HG03520 (cell line): ENCODE data around the gene PML.

Experiments used
- ATAC-seq: cut with Tn5 transposase; IDR thresholded peaks from one replicate; pipeline ENCODE4 v1.9.1; 2021; ENCODE audit warnings: mild to moderate bottlenecking, moderate library complexity; ENCODE audit not compliant: unreplicated experiment

PML gene, protein sequence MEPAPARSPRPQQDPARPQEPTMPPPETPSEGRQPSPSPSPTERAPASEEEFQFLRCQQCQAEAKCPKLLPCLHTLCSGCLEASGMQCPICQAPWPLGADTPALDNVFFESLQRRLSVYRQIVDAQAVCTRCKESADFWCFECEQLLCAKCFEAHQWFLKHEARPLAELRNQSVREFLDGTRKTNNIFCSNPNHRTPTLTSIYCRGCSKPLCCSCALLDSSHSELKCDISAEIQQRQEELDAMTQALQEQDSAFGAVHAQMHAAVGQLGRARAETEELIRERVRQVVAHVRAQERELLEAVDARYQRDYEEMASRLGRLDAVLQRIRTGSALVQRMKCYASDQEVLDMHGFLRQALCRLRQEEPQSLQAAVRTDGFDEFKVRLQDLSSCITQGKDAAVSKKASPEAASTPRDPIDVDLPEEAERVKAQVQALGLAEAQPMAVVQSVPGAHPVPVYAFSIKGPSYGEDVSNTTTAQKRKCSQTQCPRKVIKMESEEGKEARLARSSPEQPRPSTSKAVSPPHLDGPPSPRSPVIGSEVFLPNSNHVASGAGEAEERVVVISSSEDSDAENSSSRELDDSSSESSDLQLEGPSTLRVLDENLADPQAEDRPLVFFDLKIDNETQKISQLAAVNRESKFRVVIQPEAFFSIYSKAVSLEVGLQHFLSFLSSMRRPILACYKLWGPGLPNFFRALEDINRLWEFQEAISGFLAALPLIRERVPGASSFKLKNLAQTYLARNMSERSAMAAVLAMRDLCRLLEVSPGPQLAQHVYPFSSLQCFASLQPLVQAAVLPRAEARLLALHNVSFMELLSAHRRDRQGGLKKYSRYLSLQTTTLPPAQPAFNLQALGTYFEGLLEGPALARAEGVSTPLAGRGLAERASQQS

DNA sequence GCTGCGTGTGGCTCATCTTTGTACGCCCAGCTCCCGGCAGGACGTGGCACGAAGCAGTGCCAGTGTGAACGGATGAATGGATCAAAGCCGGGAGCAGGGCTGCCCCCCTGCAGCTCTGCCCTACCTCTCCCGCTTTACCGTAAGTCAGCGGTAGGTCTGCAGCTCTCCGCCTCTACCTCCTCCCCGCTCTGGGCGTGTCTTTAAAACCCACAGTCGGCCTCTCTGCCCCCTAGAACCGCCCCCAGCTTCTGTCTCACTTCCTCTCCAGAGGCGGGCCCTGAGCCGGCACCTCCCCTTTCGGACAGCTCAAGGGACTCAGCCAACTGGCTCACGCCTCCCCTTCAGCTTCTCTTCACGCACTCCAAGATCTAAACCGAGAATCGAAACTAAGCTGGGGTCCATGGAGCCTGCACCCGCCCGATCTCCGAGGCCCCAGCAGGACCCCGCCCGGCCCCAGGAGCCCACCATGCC, at the start of gene PML:
Gene PML (plus strand): TSS at position 304 of the 471 bp plus-strand sequence. CDS start 97 bp downstream, at position 401.
- peak; percentile 68 for ATAC-seq

DNA sequence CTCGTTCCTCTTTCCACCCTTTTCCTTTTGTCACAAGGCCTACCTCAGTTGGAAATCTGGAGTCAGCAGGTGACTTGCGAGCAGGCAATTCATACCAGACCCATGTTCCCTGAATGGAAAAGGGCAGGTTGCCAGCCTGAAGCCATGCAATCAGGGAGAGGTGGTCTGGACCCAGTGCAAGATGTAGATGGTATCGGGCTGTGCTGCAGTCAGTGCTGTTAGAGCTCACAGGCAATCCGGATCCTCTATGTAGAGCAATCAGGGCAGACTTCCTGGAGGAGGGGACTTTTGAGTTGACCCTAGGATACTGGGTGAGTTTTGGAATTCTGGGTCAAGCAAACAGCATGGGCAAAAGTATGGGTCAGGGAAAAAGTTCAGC, 49.4 kb upstream of the PML start:
- ATAC-seq = no peak

DNA sequence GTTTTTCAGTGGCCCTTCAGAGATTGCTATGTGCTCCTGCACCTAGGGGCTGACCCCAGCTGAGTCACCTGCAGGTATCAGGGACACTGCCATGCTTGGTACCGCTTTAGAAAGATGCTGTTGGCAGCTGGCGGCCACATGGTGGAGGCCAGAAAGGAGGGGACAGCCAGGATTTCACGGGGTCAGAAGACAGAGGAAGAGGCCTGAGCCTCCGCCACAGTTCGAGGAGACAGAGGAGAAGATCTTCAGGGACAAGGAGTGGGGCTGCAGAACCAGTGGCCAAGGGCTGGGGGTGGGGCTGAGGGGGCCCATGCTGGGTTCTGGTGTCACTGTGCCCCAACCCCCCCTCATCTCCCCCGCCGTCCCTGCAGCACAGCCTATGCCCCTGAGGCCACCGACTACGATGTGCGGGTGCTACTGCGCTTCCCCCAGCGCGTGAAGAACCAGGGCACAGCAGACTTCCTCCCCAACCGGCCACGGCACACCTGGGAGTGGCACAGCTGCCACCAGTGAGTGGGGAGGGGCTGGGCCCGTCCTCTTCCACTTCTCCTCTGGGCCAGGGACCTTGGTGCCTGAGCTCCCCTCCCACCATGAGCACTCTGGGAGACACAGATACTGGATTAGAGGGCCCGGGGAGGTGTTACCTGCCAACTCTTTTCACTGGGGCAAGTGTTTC, 48.3 kb upstream of the PML start:
- no peak for ATAC-seq

DNA sequence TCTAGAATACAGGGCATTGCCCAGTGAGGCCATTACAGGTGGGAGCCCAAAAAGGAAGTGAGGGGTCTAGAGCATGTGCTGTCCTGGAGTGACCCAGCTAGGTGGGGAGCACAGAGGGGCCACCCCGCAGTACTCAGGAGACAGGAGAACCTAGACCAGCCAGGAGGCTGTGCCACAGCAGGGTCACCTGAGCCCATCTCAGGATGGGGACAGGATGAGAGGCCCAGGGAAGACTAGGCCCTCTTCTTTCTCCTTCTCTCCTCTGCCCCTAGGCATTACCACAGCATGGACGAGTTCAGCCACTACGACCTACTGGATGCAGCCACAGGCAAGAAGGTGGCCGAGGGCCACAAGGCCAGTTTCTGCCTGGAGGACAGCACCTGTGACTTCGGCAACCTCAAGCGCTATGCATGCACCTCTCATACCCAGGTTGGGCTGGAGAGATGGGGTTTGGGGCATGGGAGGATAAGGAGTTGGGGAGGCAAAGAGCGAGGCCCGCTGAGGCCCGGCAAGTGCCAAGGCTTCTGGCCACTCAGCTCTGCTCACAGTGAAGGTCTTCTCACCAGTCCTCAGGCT, 47.6 kb upstream of the PML start:
- no peak for ATAC-seq

DNA sequence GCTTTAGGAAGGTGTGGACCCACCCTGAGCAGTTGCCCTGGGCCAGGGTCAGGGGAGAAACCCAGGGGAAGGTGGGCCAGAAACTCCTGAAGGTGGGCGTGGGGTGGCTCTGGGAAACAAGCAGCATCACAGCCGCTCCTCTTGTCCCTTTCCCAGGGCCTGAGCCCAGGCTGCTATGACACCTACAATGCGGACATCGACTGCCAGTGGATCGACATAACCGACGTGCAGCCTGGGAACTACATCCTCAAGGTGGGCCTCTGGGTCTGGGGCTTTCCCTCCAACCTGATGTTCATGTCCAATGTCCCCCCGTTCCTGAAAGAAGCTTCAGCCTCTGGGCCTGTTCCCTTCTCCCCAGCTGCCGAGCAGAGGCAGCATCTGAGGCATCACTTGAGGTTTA, 46.9 kb upstream of the PML start:
- ATAC-seq = no peak

DNA sequence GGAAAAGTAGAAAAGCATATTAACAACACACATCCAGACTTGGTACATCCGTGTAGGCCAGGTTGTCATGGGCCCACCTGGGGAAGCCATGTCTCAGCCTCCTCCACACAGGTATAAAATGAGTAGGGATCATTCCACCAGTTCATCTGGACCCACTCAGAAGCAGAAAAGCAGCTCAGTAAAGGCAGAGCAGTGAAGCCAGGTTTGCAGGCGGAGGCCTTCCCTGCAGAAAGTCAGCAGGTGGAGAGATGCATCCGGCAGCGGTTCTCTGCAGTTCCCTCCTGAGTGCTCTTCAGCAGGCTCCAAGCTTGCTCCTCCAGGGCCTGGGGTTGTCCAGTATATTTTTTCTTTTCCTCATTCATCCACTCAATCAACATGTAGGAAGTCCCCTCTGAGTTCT, 46.1 kb upstream of the PML start:
- ATAC-seq = no peak

DNA sequence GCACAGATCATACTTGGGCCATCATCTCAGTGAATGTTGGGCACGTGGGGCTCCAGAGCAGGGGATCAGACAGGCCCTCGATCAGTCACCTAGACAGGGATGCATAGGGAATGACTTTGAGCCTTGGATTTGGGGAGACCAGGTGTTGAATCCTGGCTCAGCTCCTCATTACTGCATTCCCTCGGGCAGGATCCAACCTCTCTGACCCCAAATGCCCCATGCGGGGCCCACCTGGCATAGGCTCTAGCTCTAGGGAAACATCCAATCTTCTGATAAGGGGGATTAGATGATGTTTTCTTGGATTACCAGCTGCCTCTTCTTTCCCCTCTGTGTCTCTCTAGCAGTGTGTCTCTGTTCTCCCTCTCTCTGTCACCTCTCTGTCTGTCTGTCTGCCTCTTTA, 45.5 kb upstream of the PML start:
- no peak for ATAC-seq

DNA sequence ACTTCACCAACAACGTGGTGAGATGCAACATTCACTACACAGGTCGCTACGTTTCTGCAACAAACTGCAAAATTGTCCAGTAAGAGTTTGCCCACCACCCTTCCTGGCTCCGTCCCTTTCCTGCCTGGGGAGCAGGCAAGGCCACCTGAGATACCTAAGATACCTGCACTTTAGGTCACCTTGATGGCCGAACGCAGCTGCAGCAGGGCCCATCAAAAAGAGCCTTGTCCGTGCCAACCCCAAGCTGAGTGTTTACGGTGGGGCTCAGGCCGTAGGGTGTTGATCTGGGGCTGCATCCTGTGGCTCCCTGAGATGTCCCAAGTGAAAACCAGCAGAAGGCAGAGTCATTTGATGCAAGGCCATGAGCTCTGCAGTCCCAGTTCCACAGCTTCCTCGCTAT, 45.0 kb upstream of the PML start:
- ATAC-seq = no peak

DNA sequence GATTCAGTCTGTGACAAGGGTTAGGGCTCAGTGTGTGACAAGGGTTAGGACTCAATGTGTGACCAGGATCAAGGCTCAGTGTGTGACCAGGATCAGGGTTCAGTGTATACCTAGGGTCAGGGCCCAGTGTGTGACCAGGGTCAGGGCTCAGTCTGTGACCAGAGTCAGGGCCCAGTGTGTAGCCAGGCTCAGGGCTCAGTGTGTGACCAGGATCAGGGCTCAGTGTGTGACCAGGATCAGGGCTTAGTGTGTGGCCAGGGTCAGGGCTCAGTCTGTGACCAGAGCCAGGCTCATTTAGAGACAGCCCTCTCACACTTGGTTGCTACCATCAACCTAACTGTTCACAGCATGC, 44.1 kb upstream of the PML start:
- no peak for ATAC-seq

DNA sequence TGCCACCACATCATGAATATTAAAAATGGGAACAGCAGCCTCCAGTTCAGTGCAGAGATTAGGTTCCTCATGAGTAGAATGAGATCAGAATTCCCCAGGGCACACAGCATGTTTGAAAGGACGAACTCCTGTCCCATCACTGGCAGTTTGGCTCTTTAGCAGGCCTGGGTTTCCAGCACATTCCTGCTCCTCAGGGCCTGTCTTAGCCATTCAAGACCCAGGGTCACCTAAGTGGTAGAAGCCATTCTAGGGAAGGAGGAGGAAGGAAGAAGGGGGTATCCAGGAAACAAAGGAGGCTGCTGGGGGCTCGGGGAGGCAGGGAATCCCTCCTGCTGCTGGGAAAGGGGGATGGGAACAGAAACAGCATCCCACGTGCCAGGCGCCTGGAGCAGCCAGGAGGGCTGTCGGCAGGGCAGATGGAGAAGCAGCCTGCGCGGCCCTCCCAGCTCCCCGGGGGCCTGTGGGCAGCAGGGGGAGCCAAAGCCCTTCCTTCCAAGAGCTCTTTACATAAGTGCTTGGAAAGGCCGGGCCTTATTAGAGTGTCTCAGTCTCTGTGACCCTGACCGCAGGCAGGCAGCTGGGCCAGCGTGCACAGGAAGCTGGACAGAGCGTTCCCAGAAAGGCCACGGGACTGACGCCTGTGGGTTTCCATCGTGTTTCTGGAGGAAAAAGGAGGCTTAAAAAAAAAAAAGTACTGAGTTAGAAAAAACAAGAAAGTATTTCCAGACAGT, 43.5 kb upstream of the PML start:
- ATAC-seq = no peak

DNA sequence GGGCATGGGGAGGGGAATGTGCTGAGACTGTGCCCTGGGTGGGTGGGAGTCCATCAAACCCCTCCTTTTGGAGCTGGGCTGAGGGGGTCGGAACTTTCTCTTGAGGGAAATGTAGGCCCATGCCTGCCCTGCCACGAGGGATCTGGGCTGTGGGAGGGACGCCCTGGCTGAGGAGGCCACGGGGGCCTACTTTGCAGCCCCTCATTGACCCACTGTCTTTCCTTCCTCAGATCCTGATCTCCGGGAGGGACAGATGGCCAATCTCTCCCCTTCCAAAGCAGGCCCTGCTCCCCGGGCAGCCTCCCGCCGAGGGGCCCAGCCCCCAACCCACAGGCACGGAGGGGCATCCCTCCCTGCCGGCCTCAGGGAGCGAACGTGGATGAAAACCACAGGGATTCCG, 42.9 kb upstream of the PML start:
- ATAC-seq = no peak

DNA sequence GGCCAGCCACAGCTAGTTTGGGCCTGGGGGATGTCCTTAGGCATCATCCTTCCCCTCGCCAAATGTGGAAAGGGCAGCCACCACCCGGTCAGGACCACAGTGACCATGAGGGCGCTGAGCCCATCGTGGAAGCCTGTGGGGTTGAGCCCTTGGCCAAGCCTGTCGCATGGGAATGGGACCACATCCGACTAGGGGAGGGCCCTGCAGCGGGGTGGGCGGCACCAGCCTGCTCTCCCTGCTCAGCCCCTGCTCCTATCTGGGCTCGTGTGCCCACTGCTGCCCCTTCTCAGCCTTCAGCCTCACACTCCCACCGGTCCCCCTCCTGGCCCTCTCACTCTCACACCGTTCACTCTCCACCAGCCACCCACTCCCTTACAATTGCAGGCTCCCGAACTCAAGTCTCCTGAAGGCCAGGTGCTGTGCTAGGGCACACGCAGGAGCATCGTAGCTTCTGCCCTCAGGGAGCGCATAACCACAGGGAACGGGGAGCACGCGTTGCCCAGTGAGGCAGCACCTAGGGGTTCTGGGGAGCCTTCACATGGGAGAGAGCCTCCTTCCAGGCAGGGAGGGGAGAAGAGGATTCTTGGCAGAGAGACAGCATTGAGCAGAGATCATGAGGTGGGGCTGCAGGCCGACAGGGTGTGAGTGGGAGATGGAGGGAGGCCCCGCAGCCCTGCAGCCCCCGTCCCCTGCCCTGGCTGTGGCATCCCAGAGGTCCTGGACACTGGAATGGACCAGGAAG, 42.2 kb upstream of the PML start:
- no peak for ATAC-seq

DNA sequence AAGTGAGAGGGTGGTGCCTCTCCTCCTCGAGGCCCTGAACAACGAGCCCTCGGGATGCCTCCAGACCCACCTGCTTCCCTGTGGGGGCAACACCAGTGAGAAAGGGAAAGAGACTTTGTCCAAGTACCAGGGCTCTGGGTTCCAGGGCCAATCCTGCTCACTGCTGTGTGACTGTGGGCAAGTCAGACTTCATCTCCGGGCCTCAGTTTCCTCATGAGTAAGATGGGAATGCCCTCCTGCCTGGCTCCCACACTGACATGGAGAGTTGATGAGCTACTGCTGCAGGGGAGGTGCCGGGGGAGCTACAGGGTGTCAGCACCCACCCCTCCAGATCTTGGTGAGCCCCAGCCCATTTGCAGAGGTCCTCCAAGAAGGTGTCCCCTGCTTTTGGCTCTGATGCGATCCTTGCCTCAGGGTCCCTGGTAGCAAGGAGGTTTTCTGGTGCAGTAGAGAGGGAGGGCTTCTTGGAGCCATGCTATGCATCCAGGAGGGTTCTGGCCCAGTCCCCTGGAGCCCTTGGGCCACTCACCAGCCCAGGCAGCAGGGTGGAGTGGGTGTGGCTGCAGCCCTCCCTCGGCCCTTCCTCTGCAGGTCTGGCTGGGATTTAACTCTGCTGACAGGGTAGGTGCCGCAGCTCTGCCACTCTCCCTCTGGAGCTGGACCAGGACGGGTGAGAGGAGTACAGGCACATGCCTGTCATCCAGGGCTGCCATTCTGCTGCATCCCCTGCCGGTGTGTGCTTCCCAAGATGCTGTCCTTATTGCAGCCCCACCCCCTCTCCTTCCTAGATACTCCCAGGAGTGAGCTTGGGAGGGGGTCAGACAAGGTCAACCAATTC, 41.4 kb upstream of the PML start:
- no peak for ATAC-seq

DNA sequence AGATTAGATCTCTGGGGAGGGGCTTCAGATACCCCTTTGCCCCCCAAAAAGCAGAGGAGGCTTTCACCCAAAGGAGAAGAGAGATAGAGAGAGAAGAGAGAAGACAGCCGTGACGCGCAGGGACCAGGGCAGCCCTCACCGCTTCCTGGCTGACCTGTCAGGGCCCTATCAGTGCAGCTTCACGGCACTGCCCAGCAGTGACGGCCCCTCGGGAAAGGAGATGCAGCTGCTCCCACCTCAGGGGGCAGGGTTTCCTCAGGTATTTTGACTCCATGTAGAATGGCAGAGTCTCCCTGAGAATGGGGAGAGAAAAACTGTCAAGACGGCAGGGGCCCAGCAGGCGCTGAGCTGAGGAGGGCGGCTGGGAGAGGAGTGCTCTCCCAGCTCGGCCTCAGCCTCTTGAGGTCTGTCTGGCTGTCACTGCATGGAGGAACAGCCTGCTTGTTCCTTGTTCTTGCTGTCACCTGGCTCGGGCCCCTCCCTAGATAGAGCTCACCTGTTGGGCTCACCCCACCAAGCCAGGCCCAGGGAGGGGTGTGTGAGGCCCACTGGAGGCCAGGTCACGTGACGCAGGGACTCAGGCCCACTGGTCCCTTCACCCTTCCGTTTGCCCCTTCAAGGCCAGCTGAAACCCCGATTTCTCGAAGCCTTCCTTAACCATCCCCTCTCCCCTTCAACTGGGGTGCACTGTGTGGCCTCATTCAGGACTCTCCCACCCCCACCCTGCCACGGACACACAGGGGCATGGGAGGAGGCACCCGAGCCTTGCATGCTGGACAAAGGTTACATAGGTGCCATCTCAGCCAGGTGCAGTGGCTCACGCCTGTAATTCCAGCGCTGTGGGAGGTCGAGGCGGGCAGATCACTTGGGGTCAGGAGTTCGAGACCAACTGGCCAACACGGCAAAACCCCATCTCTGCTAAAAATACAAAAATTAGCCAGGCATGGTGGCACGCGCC, 40.0 kb upstream of the PML start:
- ATAC-seq = no peak

DNA sequence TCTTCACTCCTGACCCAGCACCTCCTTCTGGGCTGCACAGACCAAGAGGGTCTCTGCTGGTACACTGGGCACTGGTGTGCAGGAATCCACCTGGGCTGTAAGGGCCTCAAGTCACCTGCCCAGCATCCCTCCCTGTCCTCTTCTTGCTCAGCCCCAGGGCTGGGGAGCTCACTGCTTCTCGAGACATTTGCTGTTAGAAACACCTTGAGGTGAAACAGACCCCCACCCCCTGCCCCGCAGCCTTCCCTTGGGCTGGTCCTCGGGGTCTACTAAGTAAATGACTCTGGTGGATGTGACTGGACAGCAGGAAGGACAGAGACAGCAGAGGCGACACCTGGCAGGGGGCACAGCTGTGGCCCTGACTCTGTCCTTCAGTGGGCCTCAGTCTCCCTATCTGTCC, 39.2 kb upstream of the PML start:
- no peak for ATAC-seq

DNA sequence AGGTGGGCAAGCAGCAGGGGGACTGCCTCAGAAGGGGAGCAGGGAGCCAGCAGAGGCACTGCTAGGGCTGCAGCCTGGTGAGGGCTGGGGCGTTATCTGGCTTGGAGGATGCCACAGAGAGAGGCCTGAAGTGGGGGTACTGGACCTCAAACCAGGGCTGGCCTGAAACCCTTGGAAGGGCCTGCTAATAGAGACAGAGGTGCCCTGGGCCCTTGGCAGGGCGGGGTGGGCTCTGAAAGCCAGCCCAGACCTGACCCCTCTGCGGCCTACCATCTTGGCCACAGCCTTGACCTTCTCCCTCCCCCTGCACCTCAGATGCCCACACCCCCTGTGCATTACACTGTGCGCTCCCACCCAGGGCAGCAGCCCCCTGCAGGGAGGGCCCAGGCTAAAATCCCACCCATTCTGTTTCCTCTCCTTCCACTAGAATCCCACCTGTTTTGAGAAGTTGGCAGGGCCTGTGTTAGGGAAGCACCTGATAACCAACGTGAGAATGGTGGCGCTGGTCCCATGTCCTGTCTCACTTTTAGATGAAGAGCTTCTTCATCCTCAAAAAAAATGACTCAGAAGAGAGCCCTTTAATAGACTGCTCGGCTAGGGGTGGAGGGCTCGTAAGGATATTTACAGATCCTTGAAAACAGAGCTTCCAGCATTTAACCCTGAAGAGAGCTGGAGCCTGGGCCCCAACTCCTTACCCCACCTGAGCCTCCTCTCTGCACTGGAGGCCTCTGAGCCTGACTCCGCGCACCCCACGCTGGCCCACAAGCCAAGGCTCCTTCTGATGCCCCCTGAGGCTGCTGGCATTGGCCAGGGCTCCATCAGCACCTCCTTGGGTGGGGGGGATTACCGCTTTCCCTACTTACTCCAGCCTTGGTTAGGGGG, 38.4 kb upstream of the PML start:
- no peak for ATAC-seq

DNA sequence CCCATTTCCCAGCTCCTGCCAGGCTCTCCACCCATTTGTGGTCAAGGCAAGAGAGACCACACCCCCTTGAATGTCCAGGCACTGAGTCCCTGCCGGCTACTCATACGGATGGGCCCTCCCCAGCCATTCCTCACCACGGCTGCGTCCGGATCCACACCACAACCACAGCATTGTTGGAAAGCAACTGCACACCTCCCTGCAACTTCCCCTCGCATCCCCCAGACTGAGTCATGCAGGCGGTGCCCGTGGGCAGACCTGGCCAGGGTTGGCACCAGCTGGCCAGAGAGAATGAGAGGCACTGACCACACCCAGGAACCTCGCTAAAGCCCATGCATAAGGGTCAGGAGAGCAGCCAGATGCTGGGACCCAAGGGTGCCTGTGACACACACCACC, 37.8 kb upstream of the PML start:
- no peak for ATAC-seq
